ENCODE results near the gene CLMP.
"Not testable (repeated sequence)": the region's sequence is repeated elsewhere in the genome, so short reads cannot be mapped to it uniquely, and the experiment has no call there.

The CLMP gene

GRCh38 chr11:123168241-123168640 lies 26.8 kb downstream of the CLMP start:
- DNase-seq (ENCODE audit: low read depth) = no peak

GRCh38 chr11:123166071-123166559 lies 28.9 kb downstream of the CLMP start:
- no peak for DNase-seq (ENCODE audit: low read depth)

- DNase-seq (ENCODE audit: low read depth) = no peak
Observed at GRCh38 chr11:123164732-123165450, 30.2 kb downstream of the CLMP start.

- no peak for DNase-seq (ENCODE audit: low read depth)
Observed at GRCh38 chr11:123163621-123164020, 31.4 kb downstream of the CLMP start.

GRCh38 chr11:123161376-123162030 lies 33.5 kb downstream of the CLMP start:
- no peak for DNase-seq (ENCODE audit: low read depth)

GRCh38 chr11:123159183-123159857 lies 35.7 kb downstream of the CLMP start:
- no peak for DNase-seq (ENCODE audit: low read depth)

- no peak for DNase-seq (ENCODE audit: low read depth)
Observed at GRCh38 chr11:123158033-123159003, 36.7 kb downstream of the CLMP start.

- no peak for DNase-seq (ENCODE audit: low read depth)
Observed at GRCh38 chr11:123152951-123153350, 42.1 kb downstream of the CLMP start.

- not testable (repeated sequence) for DNase-seq (ENCODE audit: low read depth)
Observed at GRCh38 chr11:123152346-123152745, 42.7 kb downstream of the CLMP start.

GRCh38 chr11:123151796-123152195 lies 43.3 kb downstream of the CLMP start:
- DNase-seq (ENCODE audit: low read depth) = no peak

- no peak for DNase-seq (ENCODE audit: low read depth)
Observed at GRCh38 chr11:123151366-123151765, 43.7 kb downstream of the CLMP start.

- DNase-seq (ENCODE audit: low read depth) = no peak
Observed at GRCh38 chr11:123150882-123151281, 44.2 kb downstream of the CLMP start.

- DNase-seq (ENCODE audit: low read depth) = no peak
Observed at GRCh38 chr11:123148965-123149364, 46.1 kb downstream of the CLMP start.

- no peak for DNase-seq (ENCODE audit: low read depth)
Observed at GRCh38 chr11:123145661-123146060, 49.4 kb downstream of the CLMP start.

GRCh38 chr11:123145220-123145619 lies 49.8 kb downstream of the CLMP start:
- no peak for DNase-seq (ENCODE audit: low read depth)

GRCh38 chr11:123144707-123145106 lies 50.3 kb downstream of the CLMP start:
- no peak for DNase-seq (ENCODE audit: low read depth)

- DNase-seq (ENCODE audit: low read depth) = no peak
Observed at GRCh38 chr11:123143921-123144320, 51.1 kb downstream of the CLMP start.

- DNase-seq (ENCODE audit: low read depth) = no peak
Observed at GRCh38 chr11:123143476-123143875, 51.6 kb downstream of the CLMP start.

- DNase-seq (ENCODE audit: low read depth) = no peak
Observed at GRCh38 chr11:123139206-123139605, 55.8 kb downstream of the CLMP start.

GRCh38 chr11:123137431-123138224 lies 57.4 kb downstream of the CLMP start:
- no peak for DNase-seq (ENCODE audit: low read depth)
